Globus pallidus (tissue), 1 donor: ENCODE measurements around the gene KRTAP5-7.
"Not testable (repeated sequence)": the region's sequence is repeated elsewhere in the genome, so short reads cannot be mapped to it uniquely, and the experiment has no call there.

ENCODE experiments used
- DNase-seq: peaks from one replicate; pipeline ENCODE4 v3.0.0-alpha.2; 2015; ENCODE audit warnings: low spot score

KRTAP5-7 gene

GRCh38 chr11:71534711-71535608 lies 7.9 kb downstream of the KRTAP5-7 start:
- DNase-seq = not testable (repeated sequence)

GRCh38 chr11:71535825-71536224 lies 8.8 kb downstream of the KRTAP5-7 start:
- DNase-seq = no peak

GRCh38 chr11:71537537-71537936 lies 10.5 kb downstream of the KRTAP5-7 start:
- DNase-seq = no peak

- not testable (repeated sequence) for DNase-seq
These were observed 11.1 kb downstream of the KRTAP5-7 start, which contains the start of gene KRTAP5-8 for GRCh38 chr11:71537977-71538665. TSS of gene KRTAP5-8 (plus strand) at chr11:71538025. CDS start at chr11:71538056, 31 bp downstream.

- DNase-seq = no peak
These were observed 11.6 kb downstream of the KRTAP5-7 start for GRCh38 chr11:71538666-71538990.

- DNase-seq = no peak
These were observed 11.9 kb downstream of the KRTAP5-7 start for GRCh38 chr11:71539017-71539416.

- not testable (repeated sequence) for DNase-seq
These were observed 12.9 kb downstream of the KRTAP5-7 start for GRCh38 chr11:71539971-71540370.

GRCh38 chr11:71540521-71541304 lies 13.6 kb downstream of the KRTAP5-7 start:
- DNase-seq = not testable (repeated sequence)

- DNase-seq = no peak
These were observed 15.3 kb downstream of the KRTAP5-7 start for GRCh38 chr11:71542382-71542781.

- no peak for DNase-seq
These were observed 16.1 kb downstream of the KRTAP5-7 start for GRCh38 chr11:71542879-71543777.

- no peak for DNase-seq
These were observed 16.8 kb downstream of the KRTAP5-7 start for GRCh38 chr11:71543866-71544265.

- DNase-seq = no peak
These were observed 17.6 kb downstream of the KRTAP5-7 start for GRCh38 chr11:71544525-71545214.

GRCh38 chr11:71545405-71545966 lies 18.4 kb downstream of the KRTAP5-7 start:
- no peak for DNase-seq

- DNase-seq = no peak
These were observed 21.1 kb downstream of the KRTAP5-7 start, which contains the start of gene KRTAP5-9 for GRCh38 chr11:71548120-71548519. TSS of gene KRTAP5-9 (plus strand) at chr11:71548420. CDS start at chr11:71548658, 238 bp downstream.

GRCh38 chr11:71548716-71549151 lies 21.7 kb downstream of the KRTAP5-7 start:
- DNase-seq = no peak

- no peak for DNase-seq
These were observed 24.6 kb downstream of the KRTAP5-7 start for GRCh38 chr11:71551711-71552110.

- no peak for DNase-seq
These were observed 27.9 kb downstream of the KRTAP5-7 start for GRCh38 chr11:71554996-71555395.

GRCh38 chr11:71555508-71555907 lies 28.4 kb downstream of the KRTAP5-7 start:
- no peak for DNase-seq

GRCh38 chr11:71556018-71556417 lies 29.0 kb downstream of the KRTAP5-7 start:
- no peak for DNase-seq

GRCh38 chr11:71557257-71557656 lies 30.2 kb downstream of the KRTAP5-7 start:
- DNase-seq = no peak
